ENCODE data around the gene NUP62. TPM values are rescaled to one million over a fixed set of nuclear protein-coding genes. Genes with fewer than 3 reads are reported as not detected.

Gene NUP62
- total RNA-seq, 3 donors from 2014 or later, result 30.9 to 41.0 (median 36.4) TPM

GRCh38 chr19:49861541-49862378 lies 67.5 kb downstream of the NUP62 start:
- peaks cover 3% of the 10 kb centered on the region for H3K36me3 ChIP-seq
- no peaks in the 10 kb centered on the region for H3K27me3 ChIP-seq
- H3K27ac ChIP-seq, result peak overlapping the region; percentile 62 to 72
- peak overlapping the region in 1 of 3 donors; percentile 3 for H3K4me3 ChIP-seq
- H3K4me1 ChIP-seq, result peaks cover 0 to 8% of the 10 kb centered on the region in 2 donors
- intact Hi-C loops (cut with DNase I; ENCODE audit: low total_unique reads), result no loop called here
- DNase-seq (ENCODE audit: low spot score in 2 of 2), result no peak
- TF ChIP-seq CTCF (IDR thresholded peaks at IDR 0.05), result no peak
- no peak for TF ChIP-seq POLR2A (IDR thresholded peaks at IDR 0.05)
- TF ChIP-seq POLR2AphosphoS5 (IDR thresholded peaks at IDR 0.05), result no peak
- no peaks in the 10 kb centered on the region for H3K9me3 ChIP-seq

GRCh38 chr19:49861107-49861506 lies 68.2 kb downstream of the NUP62 start:
- peaks cover 3% of the 10 kb centered on the region for H3K36me3 ChIP-seq

GRCh38 chr19:49860336-49861102 lies 68.8 kb downstream of the NUP62 start:
- no peak for DNase-seq (ENCODE audit: low spot score in 2 of 2)
- Histone ChIP-seq H3K36me3 (peaks cover 3% of the 10 kb centered on the region), H3K27ac (peak overlapping the region; percentile 62 to 72)

More at GRCh38 chr19:49861107-49861506, 68.2 kb downstream of the NUP62 start:
- no peak for DNase-seq (ENCODE audit: low spot score in 2 of 2)
- Histone ChIP-seq H3K27me3 (no peaks in the 10 kb centered on the region), H3K4me3 (peak overlapping the region in 1 of 3 donors; percentile 3), H3K27ac (peak overlapping the region; percentile 62 to 72), H3K9me3 (no peaks in the 10 kb centered on the region), H3K4me1 (peaks cover 0 to 2% of the 10 kb centered on the region in 2 donors)
- TF ChIP-seq POLR2A (IDR thresholded peaks at IDR 0.05) (no peak), POLR2AphosphoS5 (IDR thresholded peaks at IDR 0.05) (no peak), CTCF (IDR thresholded peaks at IDR 0.05) (no peak)
- intact Hi-C loops (cut with DNase I; ENCODE audit: low total_unique reads), result no loop called here

GRCh38 chr19:49859682-49860335 lies 69.5 kb downstream of the NUP62 start:
- H3K4me1 ChIP-seq, result no peaks in the 10 kb centered on the region
- no peak overlapping the region for H3K27ac ChIP-seq
- no peak overlapping the region for H3K4me3 ChIP-seq
- DNase-seq (ENCODE audit: low spot score in 2 of 2), result no peak
- TF ChIP-seq POLR2AphosphoS5 (IDR thresholded peaks at IDR 0.05), result no peak
- no peak for TF ChIP-seq POLR2A (IDR thresholded peaks at IDR 0.05)
- TF ChIP-seq CTCF (IDR thresholded peaks at IDR 0.05), result no peak
- peaks cover 3% of the 10 kb centered on the region for H3K36me3 ChIP-seq
- intact Hi-C loops (cut with DNase I; ENCODE audit: low total_unique reads), result loop anchor here (1.0 kb wide), 1 partner anchor 30 kb away; no protein-coding TSS in a partner anchor
- H3K9me3 ChIP-seq, result no peaks in the 10 kb centered on the region
- H3K27me3 ChIP-seq, result no peaks in the 10 kb centered on the region

More at GRCh38 chr19:49860336-49861102, 68.8 kb downstream of the NUP62 start:
- Histone ChIP-seq H3K27me3 (no peaks in the 10 kb centered on the region), H3K9me3 (no peaks in the 10 kb centered on the region), H3K4me1 (no peaks in the 10 kb centered on the region), H3K4me3 (no peak overlapping the region)
- no peak for TF ChIP-seq POLR2A (IDR thresholded peaks at IDR 0.05)
- no peak for TF ChIP-seq CTCF (IDR thresholded peaks at IDR 0.05)
- no peak for TF ChIP-seq POLR2AphosphoS5 (IDR thresholded peaks at IDR 0.05)
- intact Hi-C loops (cut with DNase I; ENCODE audit: low total_unique reads), result loop anchor here (1.0 kb wide), 1 partner anchor 30 kb away; no protein-coding TSS in a partner anchor

All from breast epithelium (tissue), 4 donors.